ENCODE measurements around the gene PNMA6F.

The PNMA6F gene

GRCh38 chrX:153321381-153322124, at the start of gene PNMA6F:
Gene PNMA6F (minus strand): TSS chrX:153321767. CDS start chrX:153320674, 1,093 bp downstream.
- Histone ChIP-seq H3K9me3 (ENCODE audit: insufficient read depth, low read length) (no peaks in the 10 kb centered on the region), H3K79me2 (ENCODE audit: insufficient read depth, low read length) (no peaks in the 10 kb centered on the region), H3K36me3 (ENCODE audit: low read length) (no peaks in the 10 kb centered on the region), H4K20me1 (ENCODE audit: low read depth, low read length) (no peaks in the 10 kb centered on the region), H3K4me2 (ENCODE audit: low read depth, low read length, poor library complexity, severe bottlenecking) (no peak within 1 kb of the TSS), H3F3A (ENCODE audit: insufficient read depth) (no peaks in the 10 kb centered on the region), H3K27ac (ENCODE audit: low read depth, low read length) (no peak within 1 kb of the TSS), H3K9ac (ENCODE audit: low read length) (no peak within 1 kb of the TSS), H3K27me3 (ENCODE audit: low read length) (no peaks in the 10 kb centered on the region), H2AFZ (ENCODE audit: low read depth, low read length, severe bottlenecking) (no peak within 1 kb of the TSS), H3K9me2 (replicated peaks; ENCODE audit: insufficient read depth, low read length) (no peaks in the 10 kb centered on the region), H3K4me3 (ENCODE audit: insufficient read depth, low read length, poor library complexity, severe bottlenecking) (no peak within 1 kb of the TSS)
- TF ChIP-seq EZH2phosphoT487 (conservative IDR thresholded peaks at IDR 0.05; ENCODE audit: low read length) (no peak), CTCF (IDR thresholded peaks at IDR 0.05; ENCODE audit: insufficient read depth, low read length, poor library complexity, severe bottlenecking) (no peak)

- no peak overlapping the region for H3K9ac ChIP-seq (ENCODE audit: low read length)
- no peaks in the 10 kb centered on the region for H3K9me3 ChIP-seq (ENCODE audit: insufficient read depth, low read length)
- H3K4me2 ChIP-seq (ENCODE audit: low read depth, low read length, poor library complexity, severe bottlenecking): no peak overlapping the region
- H3K27ac ChIP-seq (ENCODE audit: low read depth, low read length): no peak overlapping the region
- H3K4me3 ChIP-seq (ENCODE audit: insufficient read depth, low read length, poor library complexity, severe bottlenecking): no peak overlapping the region
- H3K9me2 ChIP-seq (replicated peaks; ENCODE audit: insufficient read depth, low read length): no peaks in the 10 kb centered on the region
- H3K36me3 ChIP-seq (ENCODE audit: low read length): no peaks in the 10 kb centered on the region
- TF ChIP-seq CTCF (IDR thresholded peaks at IDR 0.05; ENCODE audit: insufficient read depth, low read length, poor library complexity, severe bottlenecking): no peak
- no peak for TF ChIP-seq EZH2phosphoT487 (conservative IDR thresholded peaks at IDR 0.05; ENCODE audit: low read length)
- H3K79me2 ChIP-seq (ENCODE audit: insufficient read depth, low read length): no peaks in the 10 kb centered on the region
- no peaks in the 10 kb centered on the region for H3K27me3 ChIP-seq (ENCODE audit: low read length)
- H3F3A ChIP-seq (ENCODE audit: insufficient read depth): no peaks in the 10 kb centered on the region
- no peaks in the 10 kb centered on the region for H4K20me1 ChIP-seq (ENCODE audit: low read depth, low read length)
- no peak overlapping the region for H2AFZ ChIP-seq (ENCODE audit: low read depth, low read length, severe bottlenecking)
Measured at GRCh38 chrX:153371256-153371655, 49.7 kb upstream of the PNMA6F start.

DNA sequence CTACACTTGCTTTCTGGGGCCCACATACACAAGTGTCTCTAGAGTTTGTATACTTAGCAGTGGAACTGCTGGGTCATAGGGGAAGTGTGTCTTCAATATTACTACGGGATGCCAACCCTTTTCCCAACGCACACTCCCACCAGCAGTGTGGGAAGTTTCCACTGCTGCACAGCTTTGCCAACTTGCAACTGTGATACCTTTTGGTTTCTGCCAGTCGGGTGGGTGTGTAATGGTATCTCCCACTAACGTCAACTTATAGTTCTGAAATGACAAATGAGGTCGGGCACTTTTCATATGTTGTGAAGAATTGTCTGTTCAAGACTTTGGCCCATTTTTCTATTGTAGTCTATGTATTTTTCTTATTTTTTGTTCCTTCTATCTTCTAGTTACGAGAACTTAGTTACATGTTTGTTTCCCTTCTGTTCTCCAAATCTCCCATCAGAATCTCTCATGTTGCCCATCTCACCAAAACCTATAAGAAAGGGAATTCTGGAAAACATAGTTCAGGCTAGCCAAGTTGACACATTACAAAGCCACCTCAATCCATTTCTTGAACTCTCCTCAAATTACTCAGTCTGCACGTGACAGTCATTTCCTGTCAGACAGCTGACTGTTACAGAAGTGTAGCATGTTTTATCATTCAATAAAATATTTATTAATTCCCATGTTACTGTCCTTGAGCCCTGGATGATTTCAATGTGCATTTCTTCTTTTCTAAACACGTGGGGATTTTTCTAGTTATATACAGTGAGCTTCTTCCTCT, 48.9 kb upstream of the PNMA6F start:
- Histone ChIP-seq H3K36me3 (ENCODE audit: low read length) (no peaks in the 10 kb centered on the region), H3K9me2 (replicated peaks; ENCODE audit: insufficient read depth, low read length) (no peaks in the 10 kb centered on the region), H3K27ac (ENCODE audit: low read depth, low read length) (no peak overlapping the region), H2AFZ (ENCODE audit: low read depth, low read length, severe bottlenecking) (no peak overlapping the region), H3K4me3 (ENCODE audit: insufficient read depth, low read length, poor library complexity, severe bottlenecking) (no peak overlapping the region), H3F3A (ENCODE audit: insufficient read depth) (no peaks in the 10 kb centered on the region), H4K20me1 (ENCODE audit: low read depth, low read length) (no peaks in the 10 kb centered on the region), H3K9me3 (ENCODE audit: insufficient read depth, low read length) (no peaks in the 10 kb centered on the region), H3K9ac (ENCODE audit: low read length) (no peak overlapping the region), H3K79me2 (ENCODE audit: insufficient read depth, low read length) (no peaks in the 10 kb centered on the region), H3K27me3 (ENCODE audit: low read length) (no peaks in the 10 kb centered on the region), H3K4me2 (ENCODE audit: low read depth, low read length, poor library complexity, severe bottlenecking) (no peak overlapping the region)
- TF ChIP-seq EZH2phosphoT487 (conservative IDR thresholded peaks at IDR 0.05; ENCODE audit: low read length) (no peak), CTCF (IDR thresholded peaks at IDR 0.05; ENCODE audit: insufficient read depth, low read length, poor library complexity, severe bottlenecking) (no peak)
